SK-N-MC (cell line): ENCODE data around the gene NOS2.

Experiments
- DNase-seq: peaks from one replicate; pipeline ENCODE4 v3.0.0-alpha.2; 2011; ENCODE audit warnings: low read depth, low spot score
- H3K27ac ChIP-seq: fragments of 200-600 bp; sonication (generic); 2 replicates; pipeline ENCODE4 v1.5.1; 2016; ENCODE audit warnings: mixed run types
- H3K36me3 ChIP-seq: fragments of 200-600 bp; sonication (generic); 2 replicates; pipeline ENCODE4 v1.6.1; 2017; ENCODE audit warnings: antibody characterized with exemption, low read length, mixed read lengths; ENCODE audit not compliant: insufficient read depth
- H3K4me3 ChIP-seq: fragments of 200-600 bp; sonication (generic); 2 replicates; pipeline ENCODE4 v1.5.1; 2016
- H3K9ac ChIP-seq: fragments of 200-600 bp; sonication (generic); 2 replicates; pipeline ENCODE4 v1.8.0; 2017; ENCODE audit warnings: mixed run types, mixed read lengths; ENCODE audit not compliant: insufficient read length
- H3K9me3 ChIP-seq: fragments of 200-600 bp; sonication (generic); 2 replicates; pipeline ENCODE4 v1.6.1; 2017; ENCODE audit warnings: low read depth, mild to moderate bottlenecking, antibody characterized with exemption, low read length, moderate library complexity, mixed read lengths
- EZH2 ChIP-seq: fragments of 200-600 bp; sonication (generic); IDR thresholded peaks from one replicate; pipeline ENCODE4 v1.6.1; 2017; ENCODE audit warnings: antibody characterized with exemption
- FOXP2 ChIP-seq: optimal IDR thresholded peaks from 2 replicates; pipeline ENCODE3; 2011; ENCODE audit warnings: mild to moderate bottlenecking, moderate library complexity; ENCODE audit not compliant: insufficient read depth; ENCODE audit errors: extremely low read length, control extremely low read depth
- POLR2AphosphoS5 ChIP-seq: IDR thresholded peaks from 2 replicates; pipeline ENCODE4 v1.6.1; 2012; ENCODE audit warnings: mild to moderate bottlenecking, low read depth, low read length, borderline replicate concordance

NOS2 gene

GRCh38 chr17:27780828-27781404, 19.4 kb downstream of the NOS2 start:
- DNase-seq = no peak
- Histone ChIP-seq H3K27ac (no peak overlapping the region), H3K9ac (no peak overlapping the region), H3K9me3 (no peaks in the 10 kb centered on the region), H3K4me3 (no peak overlapping the region), H3K36me3 (no peaks in the 10 kb centered on the region)
- no peak for TF ChIP-seq FOXP2
- TF ChIP-seq POLR2AphosphoS5 = no peak
- TF ChIP-seq EZH2 = no peak

DNA sequence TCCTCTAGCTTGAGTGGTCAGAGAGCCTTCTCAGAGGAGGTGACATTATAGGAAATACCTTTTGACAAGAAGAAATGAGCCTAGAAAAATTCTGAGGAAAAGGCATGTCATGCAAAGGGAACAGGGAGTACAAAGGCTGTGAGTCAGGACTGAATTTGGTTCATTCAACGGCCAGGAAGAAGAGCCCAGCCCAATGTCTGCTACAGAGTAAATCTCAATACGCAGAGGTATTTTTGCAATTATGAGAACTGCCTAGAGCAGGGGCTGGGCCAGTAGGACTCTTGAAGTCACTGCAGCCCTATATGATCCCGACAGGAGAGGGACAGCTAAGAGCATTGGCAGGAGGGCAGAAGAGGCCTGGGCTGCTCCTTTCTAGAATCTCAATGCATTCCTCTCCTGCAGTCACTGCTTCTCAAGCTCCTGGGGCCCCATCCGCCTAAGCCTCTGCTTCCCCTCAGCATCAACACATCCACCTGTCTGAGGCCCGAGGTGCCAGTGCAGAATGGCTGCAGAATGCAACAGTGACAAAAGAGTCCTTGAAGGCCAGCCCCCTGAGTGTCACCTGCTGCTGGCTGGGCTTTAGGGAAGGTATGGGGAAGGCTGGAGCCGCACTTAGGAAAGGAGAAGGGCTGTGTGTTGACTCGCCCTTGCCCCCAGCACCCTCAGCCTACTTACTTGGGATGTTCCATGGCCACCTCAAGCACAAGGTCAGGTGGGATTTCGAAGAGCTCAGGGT, 20.1 kb downstream of the NOS2 start:
- no peak for TF ChIP-seq POLR2AphosphoS5
- TF ChIP-seq EZH2 = no peak
- no peak for TF ChIP-seq FOXP2
- no peak overlapping the region for H3K4me3 ChIP-seq
- H3K36me3 ChIP-seq = no peaks in the 10 kb centered on the region
- H3K9me3 ChIP-seq = no peaks in the 10 kb centered on the region
- H3K9ac ChIP-seq = no peak overlapping the region
- DNase-seq = no peak
- H3K27ac ChIP-seq = no peak overlapping the region

- Histone ChIP-seq H3K4me3 (no peak overlapping the region), H3K36me3 (no peaks in the 10 kb centered on the region), H3K9ac (no peak overlapping the region), H3K9me3 (no peaks in the 10 kb centered on the region), H3K27ac (no peak overlapping the region)
- TF ChIP-seq POLR2AphosphoS5 = no peak
- no peak for TF ChIP-seq EZH2
- TF ChIP-seq FOXP2 = no peak
- DNase-seq = no peak
Observed at GRCh38 chr17:27778183-27778582, 22.1 kb downstream of the NOS2 start.

DNA sequence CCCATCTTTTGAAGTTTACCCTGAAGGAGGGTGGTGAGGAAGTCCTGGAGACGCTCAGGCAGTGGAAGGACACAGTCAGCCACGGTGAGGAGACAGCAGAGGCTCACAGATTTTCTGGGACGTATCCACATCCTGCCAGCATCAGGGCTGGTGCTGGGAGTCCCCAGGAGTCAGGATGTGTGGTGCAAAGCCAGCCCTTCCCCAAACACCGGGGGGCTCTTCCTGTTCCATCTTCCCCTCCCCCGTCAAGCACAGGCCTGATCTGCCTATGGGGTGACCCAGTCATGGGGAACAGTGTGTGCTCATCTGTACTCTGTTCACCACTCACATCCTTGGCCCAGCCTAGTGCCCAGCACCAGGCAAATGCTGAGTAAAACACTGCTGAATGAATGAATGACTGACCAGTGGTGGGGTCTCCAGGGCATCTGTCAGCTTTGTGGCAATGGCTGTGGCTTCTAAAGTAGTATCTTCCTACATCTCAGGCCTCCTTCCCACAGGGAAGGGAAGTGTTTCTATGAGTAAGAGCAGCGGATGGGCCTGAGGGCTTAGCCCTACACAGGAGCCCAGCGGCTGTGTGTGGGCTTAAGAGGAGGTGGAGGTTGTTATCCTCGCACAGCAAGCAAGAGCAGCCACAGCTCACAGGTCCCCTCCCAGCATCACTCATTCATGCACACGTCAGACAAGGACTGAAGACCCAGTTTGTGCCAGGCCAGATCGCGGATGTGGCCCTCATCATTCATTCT, 23.3 kb downstream of the NOS2 start:
- H3K27ac ChIP-seq = no peak overlapping the region
- TF ChIP-seq EZH2 (no peak), POLR2AphosphoS5 (no peak), FOXP2 (no peak)
- no peak overlapping the region for H3K4me3 ChIP-seq
- no peaks in the 10 kb centered on the region for H3K36me3 ChIP-seq
- no peak overlapping the region for H3K9ac ChIP-seq
- DNase-seq = no peak
- H3K9me3 ChIP-seq = no peaks in the 10 kb centered on the region

GRCh38 chr17:27771586-27771985, 28.7 kb downstream of the NOS2 start:
- no peak for TF ChIP-seq EZH2
- no peak for TF ChIP-seq POLR2AphosphoS5
- TF ChIP-seq FOXP2 = no peak
- no peak for DNase-seq
- no peak overlapping the region for H3K9ac ChIP-seq
- no peak overlapping the region for H3K4me3 ChIP-seq
- no peaks in the 10 kb centered on the region for H3K9me3 ChIP-seq
- H3K27ac ChIP-seq = no peak overlapping the region
- no peaks in the 10 kb centered on the region for H3K36me3 ChIP-seq

- Histone ChIP-seq H3K27ac (no peak overlapping the region), H3K9me3 (no peaks in the 10 kb centered on the region), H3K9ac (no peak overlapping the region), H3K4me3 (no peak overlapping the region), H3K36me3 (no peaks in the 10 kb centered on the region)
- TF ChIP-seq EZH2 (no peak), POLR2AphosphoS5 (no peak), FOXP2 (no peak)
- no peak for DNase-seq
Observed at GRCh38 chr17:27770877-27771276, 29.5 kb downstream of the NOS2 start.

- H3K27ac ChIP-seq = no peak overlapping the region
- H3K9me3 ChIP-seq = no peaks in the 10 kb centered on the region
- no peak for DNase-seq
- no peak for TF ChIP-seq POLR2AphosphoS5
- TF ChIP-seq FOXP2 = no peak
- TF ChIP-seq EZH2 = no peak
- H3K4me3 ChIP-seq = no peak overlapping the region
- H3K9ac ChIP-seq = no peak overlapping the region
- H3K36me3 ChIP-seq = no peaks in the 10 kb centered on the region
Observed at GRCh38 chr17:27768858-27769410, 31.4 kb downstream of the NOS2 start.

GRCh38 chr17:27766438-27766837, 33.9 kb downstream of the NOS2 start:
- no peak overlapping the region for H3K4me3 ChIP-seq
- no peak overlapping the region for H3K9ac ChIP-seq
- TF ChIP-seq FOXP2 (no peak), POLR2AphosphoS5 (no peak), EZH2 (no peak)
- H3K9me3 ChIP-seq = no peaks in the 10 kb centered on the region
- no peak for DNase-seq
- H3K27ac ChIP-seq = no peak overlapping the region
- no peaks in the 10 kb centered on the region for H3K36me3 ChIP-seq
